ENCODE data around the gene PTPN4. TPM values are rescaled to one million over a fixed set of nuclear protein-coding genes. Genes with fewer than 3 reads are reported as not detected.
"Not testable (repeated sequence)": the region's sequence is repeated elsewhere in the genome, so short reads cannot be mapped to it uniquely, and the experiment has no call there.

PTPN4 gene
- total RNA-seq, 1 experiment from 2014 or later, result 44.5 TPM

- DNase-seq (no peak), ATAC-seq (no peak)
- ChIA-PET CTCF (no interaction called here), POLR2A (ENCODE audit: unreplicated experiment) (no interaction called here)
- Histone ChIP-seq H3K4me3 (ENCODE audit: low read length) (no peak overlapping the region), H3K27me3 (ENCODE audit: low read length) (no peaks in the 10 kb centered on the region), H2AFZ (ENCODE audit: low read length) (no peak overlapping the region), H3K4me2 (ENCODE audit: low read length) (no peak overlapping the region), H3K9me3 (ENCODE audit: low read length) (no peaks in the 10 kb centered on the region), H3K9ac (ENCODE audit: low read length) (no peak overlapping the region), H4K20me1 (ENCODE audit: low read length) (no peaks in the 10 kb centered on the region), H3F3A (ENCODE audit: low read length, unreplicated experiment) (no peaks in the 10 kb centered on the region), H3K27ac (ENCODE audit: low read length) (no peak overlapping the region), H3K36me3 (ENCODE audit: low read depth, low read length) (no peaks in the 10 kb centered on the region; the same call in 1 of the 2 replicates), H3K4me1 (ENCODE audit: insufficient read depth, low read length) (no peaks in the 10 kb centered on the region), H3K79me2 (ENCODE audit: low read length) (no peaks in the 10 kb centered on the region), H3K9me2 (replicated peaks; ENCODE audit: low read length) (no peaks in the 10 kb centered on the region)
- intact Hi-C loops (cut with micrococcal nuclease), result no loop called here
- TF ChIP-seq EZH2phosphoT487 (IDR thresholded peaks at IDR 0.05; ENCODE audit: borderline replicate concordance, low read length), result no peak
- no TSS peak for BruUV-seq (replicated peaks)
Observed at GRCh38 chr2:119982506-119982905, 222.8 kb downstream of the PTPN4 start.

DNA sequence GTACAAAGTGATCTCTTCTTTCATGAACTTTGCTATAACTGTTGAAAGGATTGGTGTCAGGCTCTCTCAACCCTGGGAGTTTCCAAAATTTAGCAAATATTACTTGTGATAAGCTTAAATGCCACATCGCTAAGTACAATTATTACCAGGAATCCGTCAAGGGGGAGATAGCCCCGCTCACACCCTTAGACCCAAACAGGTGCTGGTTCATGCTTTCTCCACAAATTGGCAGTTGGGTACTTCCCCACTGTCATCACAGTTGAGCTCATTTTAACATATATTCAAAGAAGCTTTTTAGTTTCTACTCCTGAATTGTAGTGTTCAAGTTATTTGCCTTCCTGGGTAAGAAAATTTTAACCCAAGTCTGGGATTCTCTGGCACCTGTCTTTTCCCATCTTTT is 223.4 kb downstream of the PTPN4 start:
- no peaks in the 10 kb centered on the region for H4K20me1 ChIP-seq (ENCODE audit: low read length)
- no peaks in the 10 kb centered on the region for H3K9me2 ChIP-seq (replicated peaks; ENCODE audit: low read length)
- H3F3A ChIP-seq (ENCODE audit: low read length, unreplicated experiment), result no peaks in the 10 kb centered on the region
- 0 out of 2 replicates have a peak, but pooled peaks cover 2% of the 10 kb centered on the region for H3K36me3 ChIP-seq (ENCODE audit: low read depth, low read length)
- H3K4me1 ChIP-seq (ENCODE audit: insufficient read depth, low read length), result no peaks in the 10 kb centered on the region
- no TSS peak for BruUV-seq (replicated peaks)
- H3K4me3 ChIP-seq (ENCODE audit: low read length), result no peak overlapping the region
- H3K79me2 ChIP-seq (ENCODE audit: low read length), result no peaks in the 10 kb centered on the region
- H3K9ac ChIP-seq (ENCODE audit: low read length), result no peak overlapping the region
- intact Hi-C loops (cut with micrococcal nuclease), result no loop called here
- H3K9me3 ChIP-seq (ENCODE audit: low read length), result no peaks in the 10 kb centered on the region
- ChIA-PET POLR2A (ENCODE audit: unreplicated experiment) (no interaction called here), CTCF (no interaction called here)
- no peak for ATAC-seq
- no peak overlapping the region for H3K4me2 ChIP-seq (ENCODE audit: low read length)
- TF ChIP-seq CTCF (conservative IDR thresholded peaks at IDR 0.05; ENCODE audit: low read depth, low read length) (no peak), EZH2 (IDR thresholded peaks at IDR 0.05; ENCODE audit: low read length, unreplicated experiment) (no peak)
- no peak overlapping the region for H2AFZ ChIP-seq (ENCODE audit: low read length)
- no peaks in the 10 kb centered on the region for H3K27me3 ChIP-seq (ENCODE audit: low read length)
- no peak overlapping the region for H3K27ac ChIP-seq (ENCODE audit: low read length)
- no peak for DNase-seq

GRCh38 chr2:119996148-119996547 is 236.4 kb downstream of the PTPN4 start:
- no peak for TF ChIP-seq CTCF (conservative IDR thresholded peaks at IDR 0.05; ENCODE audit: low read depth, low read length)
- no peak for TF ChIP-seq EZH2phosphoT487 (IDR thresholded peaks at IDR 0.05; ENCODE audit: borderline replicate concordance, low read length)
- TF ChIP-seq EZH2 (IDR thresholded peaks at IDR 0.05; ENCODE audit: low read length, unreplicated experiment), result no peak
- Histone ChIP-seq H3F3A (ENCODE audit: low read length, unreplicated experiment) (no peaks in the 10 kb centered on the region), H3K4me3 (ENCODE audit: low read length) (no peak overlapping the region), H3K79me2 (ENCODE audit: low read length) (no peaks in the 10 kb centered on the region), H3K27ac (ENCODE audit: low read length) (no peak overlapping the region), H3K4me1 (ENCODE audit: insufficient read depth, low read length) (no peaks in the 10 kb centered on the region), H3K4me2 (ENCODE audit: low read length) (no peak overlapping the region), H2AFZ (ENCODE audit: low read length) (no peak overlapping the region), H4K20me1 (ENCODE audit: low read length) (no peaks in the 10 kb centered on the region), H3K27me3 (ENCODE audit: low read length) (no peaks in the 10 kb centered on the region), H3K36me3 (ENCODE audit: low read depth, low read length) (no peaks in the 10 kb centered on the region), H3K9me2 (replicated peaks; ENCODE audit: low read length) (no peaks in the 10 kb centered on the region), H3K9ac (ENCODE audit: low read length) (no peak overlapping the region), H3K9me3 (ENCODE audit: low read length) (no peaks in the 10 kb centered on the region)
- no TSS peak for BruUV-seq (replicated peaks)
- intact Hi-C loops (cut with micrococcal nuclease), result no loop called here
- CTCF ChIA-PET, result no interaction called here
- POLR2A ChIA-PET (ENCODE audit: unreplicated experiment), result interaction anchor here (0.6 kb wide), 1 partner anchor 69 kb away, joined by 3 read pairs; no protein-coding TSS in a partner anchor
- DNase-seq, result no peak
- ATAC-seq, result no peak

GRCh38 chr2:119996896-119997891 is 237.5 kb downstream of the PTPN4 start:
- BruUV-seq (replicated peaks); H3K4me2 ChIP-seq (ENCODE audit: low read length); H3K9me2 ChIP-seq (replicated peaks; ENCODE audit: low read length); H3K9ac ChIP-seq (ENCODE audit: low read length); H3K9me3 ChIP-seq (ENCODE audit: low read length); intact Hi-C loops (cut with micrococcal nuclease); H3K27me3 ChIP-seq (ENCODE audit: low read length); ATAC-seq; H2AFZ ChIP-seq (ENCODE audit: low read length); H3K27ac ChIP-seq (ENCODE audit: low read length); H3K36me3 ChIP-seq (ENCODE audit: low read depth, low read length); H3F3A ChIP-seq (ENCODE audit: low read length, unreplicated experiment); CTCF ChIA-PET; H3K4me1 ChIP-seq (ENCODE audit: insufficient read depth, low read length); H3K4me3 ChIP-seq (ENCODE audit: low read length); H3K79me2 ChIP-seq (ENCODE audit: low read length); H4K20me1 ChIP-seq (ENCODE audit: low read length); DNase-seq: not testable (repeated sequence)
- POLR2A ChIA-PET (ENCODE audit: unreplicated experiment), result interaction anchor here (0.6 kb wide), 1 partner anchor 126 kb away, joined by 3 read pairs; no protein-coding TSS in a partner anchor
